Right lobe of liver (tissue), 6 donors: Measurements from ENCODE around the gene PHKG2. TPM values are rescaled to one million over a fixed set of nuclear protein-coding genes. Genes with fewer than 3 reads are reported as not detected.

Experiments used
- ATAC-seq, 4 donors: fragments of 200-7000 bp; cut with Tn5 transposase; one replicate each; pipeline ENCODE4 v1.9.1; 2020; ENCODE audit warnings: mild to moderate bottlenecking in 4 of 4, moderate library complexity in 4 of 4
- DNase-seq, 3 donors: peaks; one replicate each; pipeline ENCODE4 v3.0.0-alpha.2; 2020
- H3K27ac ChIP-seq, 3 donors: fragments of 200-600 bp; one replicate each; pipeline ENCODE4 v1.8.0; 2022
- H3K27me3 ChIP-seq, 2 donors: fragments of 200-600 bp; one replicate each; pipeline ENCODE4 v1.8.0; 2022
- H3K36me3 ChIP-seq, 4 donors: fragments of 200-600 bp; sonication (generic) in 1 of 4; one replicate each; pipeline versions ENCODE4 v1.5.1 to v1.8.0; 2017 to 2022; ENCODE audit warnings: control low read depth in 1 of 4
- H3K4me1 ChIP-seq, 4 donors: fragments of 200-600 bp; sonication (generic) in 1 of 4; one replicate each; pipeline versions ENCODE4 v1.5.1 to v1.8.0; 2017 to 2022; ENCODE audit warnings: control low read depth in 1 of 4
- H3K4me3 ChIP-seq, 3 donors: fragments of 200-600 bp; one replicate each; pipeline ENCODE4 v1.8.0; 2022
- H3K9me3 ChIP-seq, 4 donors: fragments of 200-600 bp; sonication (generic) in 1 of 4; one replicate each; pipeline versions ENCODE4 v1.5.1 to v1.8.0; 2017 to 2022; ENCODE audit warnings: control low read depth in 1 of 4
- POLR2A ChIP-seq: fragments of 450-650 bp; IDR thresholded peaks from one replicate; pipeline ENCODE4 v1.6.1; 2017; ENCODE audit warnings: antibody characterized with exemption, mild to moderate bottlenecking
- WGBS: methylation state at CpG from one replicate; pipeline ENCODE4 v1.1.6; 2018; ENCODE audit warnings: low coverage, low lambda C conversion rate; ENCODE audit not compliant: insufficient coverage; ENCODE audit errors: missing lambda C conversion rate; 5-methylcytosine and 5-hydroxymethylcytosine counted together
- intact Hi-C, 2 donors: fragments of 100-400 bp; cut with DNase I; formaldehyde crosslinking; loops; one replicate each; pipeline versions ENCODE4 v1.11.2 to v1.14.1; 2022
- total RNA-seq, 6 experiments: library from RNA; depleted of rRNA in 2 of 6; stranded (reverse); fragments of >200 nt in 2 of 6; fragmentation: NEBNext Ultra II Directional in 3 of 6; extraction: Animal tissue kit (Norgen Biotek cat#: 25700) in 3 of 6; gene quantifications; one replicate each; pipeline versions ENCODE4 v1.1.0 to v1.2.4, GENCODE V29; 2016 to 2023
- TF ChIP-seq, protein P1 (sequence below), 4 donors: fragments of 200-600 bp in 3 of 4; fragments of 450-650 bp in 1 of 4; IDR thresholded peaks; one replicate each; pipeline versions ENCODE4 v1.5.1 to v1.8.0; 2016 to 2022; ENCODE audit warnings: antibody characterized with exemption in 4 of 4, mild to moderate bottlenecking in 2 of 4
- donor health status: DM: no; HTN: yes; CAD: no.
- donor health status: DM: no; HTN: no; CAD: no.
- donor health status: DM: no; HTN: no; CAD: no.
- donor health status: DM: no; HTN: yes; CAD: no.
- donor health status: DM: no; HTN: yes; CAD: no.

The PHKG2 gene
- total RNA-seq, 6 experiments from 2014 or later, result 17.1 to 22.1 (median 18.4) TPM

DNA sequence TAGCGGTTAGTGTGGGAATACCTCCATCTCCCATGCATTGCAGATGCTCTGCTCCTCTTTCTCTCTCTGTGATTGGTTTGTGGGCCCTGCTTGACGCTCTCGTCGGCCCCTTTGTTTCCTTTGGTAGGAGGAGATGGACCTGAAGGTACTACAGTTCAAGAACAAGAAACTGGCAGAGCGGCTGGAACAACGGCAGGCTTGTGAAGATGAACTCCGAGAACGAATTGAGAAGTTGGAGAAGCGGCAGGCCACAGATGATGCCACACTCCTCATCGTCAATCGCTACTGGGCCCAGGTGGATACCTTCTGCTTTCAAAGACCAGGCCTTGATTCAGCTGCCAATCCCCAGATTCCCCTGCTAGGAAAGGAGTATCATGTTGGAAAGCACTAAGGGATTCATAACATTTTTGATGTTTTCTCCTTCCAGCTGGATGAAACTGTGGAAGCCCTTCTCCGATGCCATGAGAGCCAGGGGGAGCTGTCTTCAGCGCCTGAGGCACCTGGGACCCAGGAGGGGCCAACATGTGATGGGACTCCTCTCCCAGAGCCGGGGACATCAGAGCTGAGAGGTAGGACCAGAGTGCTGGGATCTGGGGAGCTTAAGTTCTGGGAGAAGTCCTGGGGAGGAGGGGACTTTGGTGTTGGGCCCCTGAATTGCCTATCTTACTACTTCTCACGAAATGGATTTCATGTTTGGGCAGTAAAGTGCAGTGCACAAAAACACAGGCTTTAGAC is 14.9 kb downstream of the PHKG2 start:
- no peak for DNase-seq
- H3K36me3 ChIP-seq, result peaks cover 0 to 49% (median 21%) of the 10 kb centered on the region in 4 donors
- WGBS, result 73% methylated on average over 10 of the region's 15 CpGs
- peaks cover 0 to 24% (median 9%) of the 10 kb centered on the region in 4 donors for H3K4me1 ChIP-seq
- no peak for ATAC-seq
- no peaks in the 10 kb centered on the region for H3K27me3 ChIP-seq
- peak overlapping the region; percentile 68 to 81 (median 78) for H3K4me3 ChIP-seq
- peak overlapping the region; percentile 55 to 88 (median 86) for H3K27ac ChIP-seq
- TF ChIP-seq POLR2A, result no peak
- TF ChIP-seq, protein P1, sequence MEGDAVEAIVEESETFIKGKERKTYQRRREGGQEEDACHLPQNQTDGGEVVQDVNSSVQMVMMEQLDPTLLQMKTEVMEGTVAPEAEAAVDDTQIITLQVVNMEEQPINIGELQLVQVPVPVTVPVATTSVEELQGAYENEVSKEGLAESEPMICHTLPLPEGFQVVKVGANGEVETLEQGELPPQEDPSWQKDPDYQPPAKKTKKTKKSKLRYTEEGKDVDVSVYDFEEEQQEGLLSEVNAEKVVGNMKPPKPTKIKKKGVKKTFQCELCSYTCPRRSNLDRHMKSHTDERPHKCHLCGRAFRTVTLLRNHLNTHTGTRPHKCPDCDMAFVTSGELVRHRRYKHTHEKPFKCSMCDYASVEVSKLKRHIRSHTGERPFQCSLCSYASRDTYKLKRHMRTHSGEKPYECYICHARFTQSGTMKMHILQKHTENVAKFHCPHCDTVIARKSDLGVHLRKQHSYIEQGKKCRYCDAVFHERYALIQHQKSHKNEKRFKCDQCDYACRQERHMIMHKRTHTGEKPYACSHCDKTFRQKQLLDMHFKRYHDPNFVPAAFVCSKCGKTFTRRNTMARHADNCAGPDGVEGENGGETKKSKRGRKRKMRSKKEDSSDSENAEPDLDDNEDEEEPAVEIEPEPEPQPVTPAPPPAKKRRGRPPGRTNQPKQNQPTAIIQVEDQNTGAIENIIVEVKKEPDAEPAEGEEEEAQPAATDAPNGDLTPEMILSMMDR (IDR thresholded peaks at IDR 0.05), result no peak
- H3K9me3 ChIP-seq, result no peaks in the 10 kb centered on the region
- intact Hi-C loops, result no loop called here

DNA sequence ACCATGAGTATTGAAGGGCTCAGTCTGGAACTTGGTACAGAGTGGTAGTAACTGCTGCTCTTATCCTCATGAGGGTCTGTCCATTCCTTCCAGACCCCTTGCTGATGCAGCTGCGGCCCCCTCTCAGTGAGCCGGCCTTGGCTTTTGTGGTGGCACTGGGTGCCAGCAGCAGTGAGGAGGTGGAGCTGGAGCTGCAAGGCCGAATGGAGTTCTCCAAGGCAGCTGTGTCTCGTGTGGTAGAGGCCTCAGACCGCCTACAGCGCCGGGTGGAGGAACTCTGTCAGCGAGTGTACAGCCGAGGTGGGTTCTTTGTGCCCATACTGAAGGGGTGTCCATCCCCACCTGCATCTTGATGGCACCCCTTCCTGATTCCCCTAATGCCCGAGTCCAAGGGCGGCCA is 15.9 kb downstream of the PHKG2 start:
- intact Hi-C loops, result no loop called here
- 100% methylated on average over 1 of the region's 11 CpGs for WGBS

DNA sequence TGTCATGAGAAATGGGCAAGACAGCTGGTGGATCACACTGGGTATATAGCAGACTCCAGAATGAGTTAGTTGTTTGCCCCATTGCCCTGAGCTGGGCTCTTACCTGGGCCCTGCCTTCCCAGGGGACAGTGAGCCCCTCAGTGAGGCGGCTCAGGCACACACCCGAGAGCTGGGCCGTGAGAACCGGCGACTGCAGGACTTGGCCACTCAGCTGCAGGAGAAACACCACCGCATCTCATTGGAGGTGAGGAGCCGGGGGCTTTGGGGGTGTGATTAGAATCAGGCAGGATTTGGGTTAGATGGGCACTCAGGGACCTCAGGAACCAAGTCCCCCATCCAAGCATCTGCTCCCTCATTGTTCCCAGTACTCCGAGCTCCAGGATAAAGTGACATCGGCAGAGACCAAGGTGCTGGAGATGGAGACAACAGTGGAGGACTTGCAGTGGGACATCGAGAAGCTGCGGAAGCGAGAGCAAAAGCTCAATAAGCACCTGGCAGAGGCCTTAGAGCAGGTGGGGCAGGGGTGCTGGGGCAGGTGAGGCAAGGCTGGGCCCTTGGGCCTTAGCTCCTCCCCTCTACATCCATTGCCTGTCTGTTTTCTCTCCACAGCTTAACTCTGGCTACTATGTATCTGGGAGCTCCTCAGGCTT is 16.7 kb downstream of the PHKG2 start:
- no peak for TF ChIP-seq POLR2A
- Histone ChIP-seq H3K27me3 (no peaks in the 10 kb centered on the region), H3K36me3 (peaks cover 4 to 67% (median 34%) of the 10 kb centered on the region in 4 donors), H3K4me3 (no peak overlapping the region), H3K9me3 (no peaks in the 10 kb centered on the region), H3K27ac (no peak overlapping the region), H3K4me1 (peaks cover 0 to 24% (median 9%) of the 10 kb centered on the region in 4 donors)
- no peak for DNase-seq
- 92% methylated on average over 6 of the region's 12 CpGs for WGBS
- intact Hi-C loops, result no loop called here
- ATAC-seq, result no peak

More for the DNA sequence above, 15.9 kb downstream of the PHKG2 start:
- Histone ChIP-seq H3K27me3 (no peaks in the 10 kb centered on the region), H3K4me1 (peaks cover 0 to 24% (median 9%) of the 10 kb centered on the region in 4 donors), H3K4me3 (no peak overlapping the region), H3K27ac (no peak overlapping the region), H3K36me3 (peaks cover 4 to 58% (median 28%) of the 10 kb centered on the region in 4 donors), H3K9me3 (no peaks in the 10 kb centered on the region)
- no peak for ATAC-seq
- no peak for DNase-seq
- TF ChIP-seq, protein P1 (IDR thresholded peaks at IDR 0.05), result no peak
- TF ChIP-seq POLR2A, result no peak

DNA sequence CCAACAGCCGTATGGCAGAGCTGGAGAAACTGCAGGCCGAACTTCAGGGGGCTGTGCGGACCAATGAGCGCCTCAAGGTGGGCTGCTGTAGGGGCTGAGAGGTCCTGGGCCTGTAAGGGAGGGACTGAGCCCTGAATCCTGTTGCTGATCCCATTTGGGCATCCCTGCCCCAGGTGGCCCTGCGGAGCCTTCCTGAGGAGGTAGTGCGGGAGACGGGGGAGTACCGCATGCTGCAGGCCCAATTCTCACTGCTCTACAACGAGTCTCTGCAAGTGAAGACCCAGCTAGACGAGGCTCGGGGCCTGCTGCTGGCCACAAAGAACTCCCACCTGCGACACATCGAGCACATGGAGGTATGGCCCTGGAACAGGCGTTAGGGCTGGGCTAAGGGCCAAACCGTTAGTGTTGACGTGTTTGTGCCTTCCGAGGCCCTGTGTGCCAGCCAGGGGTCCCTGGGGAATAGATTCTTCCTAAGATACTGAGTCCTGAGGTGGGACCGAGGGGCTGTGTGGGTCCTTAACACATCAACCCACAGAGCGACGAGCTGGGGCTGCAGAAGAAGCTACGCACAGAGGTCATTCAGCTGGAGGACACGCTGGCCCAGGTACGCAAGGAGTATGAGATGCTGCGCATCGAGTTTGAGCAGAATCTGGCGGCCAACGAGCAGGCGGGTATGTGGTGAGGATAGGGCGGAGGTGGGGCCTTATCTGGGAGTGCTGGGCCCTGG is 18.1 kb downstream of the PHKG2 start:
- intact Hi-C loops, result no loop called here
- WGBS, result 80% methylated on average over 1 of the region's 29 CpGs
- Histone ChIP-seq H3K4me3 (no peak overlapping the region), H3K4me1 (peaks cover 0 to 18% (median 7%) of the 10 kb centered on the region in 4 donors), H3K9me3 (no peaks in the 10 kb centered on the region), H3K27me3 (no peaks in the 10 kb centered on the region), H3K36me3 (peaks cover 4 to 81% (median 38%) of the 10 kb centered on the region in 4 donors), H3K27ac (no peak overlapping the region)
- TF ChIP-seq POLR2A, result no peak
- TF ChIP-seq, protein P1 (IDR thresholded peaks at IDR 0.05), result no peak
- peak in 1 of 3 donors; percentile 32 for DNase-seq
- ATAC-seq, result no peak
